ENCODE data around the gene HELT. TPM values are rescaled to one million over a fixed set of nuclear protein-coding genes. Genes with fewer than 3 reads are reported as not detected.

The HELT gene
- total RNA-seq, 1 experiment from 2014 or later: not detected

DNA sequence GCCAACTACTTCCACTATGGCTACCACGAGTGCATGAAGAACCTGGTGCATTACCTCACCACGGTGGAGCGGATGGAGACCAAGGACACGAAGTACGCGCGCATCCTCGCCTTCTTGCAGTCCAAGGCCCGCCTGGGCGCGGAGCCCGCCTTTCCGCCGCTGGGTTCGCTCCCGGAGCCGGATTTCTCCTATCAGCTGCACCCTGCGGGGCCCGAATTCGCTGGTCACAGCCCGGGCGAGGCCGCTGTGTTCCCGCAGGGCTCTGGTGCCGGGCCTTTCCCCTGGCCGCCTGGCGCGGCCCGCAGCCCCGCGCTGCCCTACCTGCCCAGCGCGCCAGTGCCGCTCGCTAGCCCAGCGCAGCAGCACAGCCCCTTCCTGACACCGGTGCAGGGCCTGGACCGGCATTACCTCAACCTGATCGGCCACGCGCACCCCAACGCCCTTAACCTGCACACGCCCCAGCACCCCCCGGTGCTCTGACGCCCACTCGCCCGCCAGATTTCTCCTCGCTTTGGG, 2.1 kb downstream of the HELT start:
- Mint-ChIP-seq H3K27me3 (ENCODE audit: unreplicated experiment) (peaks cover 94% of the 10 kb centered on the region), H3K4me1 (ENCODE audit: low read depth, unreplicated experiment) (peaks cover 15% of the 10 kb centered on the region), H3K36me3 (ENCODE audit: insufficient read depth, unreplicated experiment) (peaks cover 10% of the 10 kb centered on the region), H3K9me3 (ENCODE audit: low read depth, unreplicated experiment) (no peaks in the 10 kb centered on the region), H3K4me3 (ENCODE audit: low read depth, unreplicated experiment) (no peak overlapping the region), H3K27ac (ENCODE audit: unreplicated experiment) (no peak overlapping the region)
- BruUV-seq (replicated peaks): no TSS peak
- CTCF ChIA-PET: no interaction called here
- intact Hi-C loops (cut with micrococcal nuclease; ENCODE audit: unreplicated experiment): no loop called here
- DNase-seq: no peak
- TF ChIP-seq, protein P1, sequence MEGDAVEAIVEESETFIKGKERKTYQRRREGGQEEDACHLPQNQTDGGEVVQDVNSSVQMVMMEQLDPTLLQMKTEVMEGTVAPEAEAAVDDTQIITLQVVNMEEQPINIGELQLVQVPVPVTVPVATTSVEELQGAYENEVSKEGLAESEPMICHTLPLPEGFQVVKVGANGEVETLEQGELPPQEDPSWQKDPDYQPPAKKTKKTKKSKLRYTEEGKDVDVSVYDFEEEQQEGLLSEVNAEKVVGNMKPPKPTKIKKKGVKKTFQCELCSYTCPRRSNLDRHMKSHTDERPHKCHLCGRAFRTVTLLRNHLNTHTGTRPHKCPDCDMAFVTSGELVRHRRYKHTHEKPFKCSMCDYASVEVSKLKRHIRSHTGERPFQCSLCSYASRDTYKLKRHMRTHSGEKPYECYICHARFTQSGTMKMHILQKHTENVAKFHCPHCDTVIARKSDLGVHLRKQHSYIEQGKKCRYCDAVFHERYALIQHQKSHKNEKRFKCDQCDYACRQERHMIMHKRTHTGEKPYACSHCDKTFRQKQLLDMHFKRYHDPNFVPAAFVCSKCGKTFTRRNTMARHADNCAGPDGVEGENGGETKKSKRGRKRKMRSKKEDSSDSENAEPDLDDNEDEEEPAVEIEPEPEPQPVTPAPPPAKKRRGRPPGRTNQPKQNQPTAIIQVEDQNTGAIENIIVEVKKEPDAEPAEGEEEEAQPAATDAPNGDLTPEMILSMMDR (IDR thresholded peaks at IDR 0.05; ENCODE audit: unreplicated experiment): no peak

DNA sequence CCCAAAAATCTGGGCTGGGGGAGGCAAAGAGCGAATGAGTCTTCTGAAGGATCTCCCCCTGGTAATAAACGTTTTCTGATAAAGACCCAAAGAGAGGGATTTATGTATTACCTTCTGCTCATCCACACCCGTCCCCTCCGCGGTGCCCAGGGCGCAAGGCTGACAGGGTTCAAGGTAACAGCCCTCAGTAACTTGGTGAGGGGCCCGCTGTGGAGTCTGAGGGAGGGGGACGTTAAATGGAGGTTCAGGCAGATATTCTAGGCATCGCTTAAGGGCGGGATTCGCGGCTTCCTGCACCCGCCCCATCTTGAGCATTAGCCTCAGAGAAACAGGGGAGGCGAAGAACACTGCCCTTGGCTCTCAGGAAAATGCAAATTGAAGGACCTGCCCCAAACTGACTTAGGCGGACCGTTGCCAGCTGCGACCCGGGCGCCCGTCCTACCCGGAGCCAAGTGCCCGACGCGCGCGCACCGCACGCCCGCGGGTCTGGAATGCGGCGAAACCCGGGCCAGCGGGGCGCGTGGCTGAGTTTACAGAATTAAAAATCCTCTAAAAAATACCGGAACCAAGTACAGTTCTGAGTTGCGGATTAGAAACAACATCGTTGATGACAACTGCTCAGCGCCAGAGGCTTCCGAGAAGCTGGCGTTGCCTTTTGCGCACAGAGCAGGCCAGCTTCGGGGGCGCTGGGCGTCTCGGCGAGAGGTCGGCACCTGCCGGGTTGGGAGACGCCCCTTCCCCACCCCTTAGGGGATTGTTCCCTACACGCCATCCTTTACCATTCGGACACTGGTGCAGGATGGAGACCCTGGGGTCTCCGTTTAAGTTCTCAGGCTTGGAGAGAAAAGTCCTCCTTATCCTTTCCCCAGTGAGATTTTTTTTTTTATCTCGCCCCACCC, 2.8 kb downstream of the HELT start:
- peaks cover 15% of the 10 kb centered on the region for H3K4me1 Mint-ChIP-seq (ENCODE audit: low read depth, unreplicated experiment)
- H3K27me3 Mint-ChIP-seq (ENCODE audit: unreplicated experiment): peaks cover 94% of the 10 kb centered on the region
- intact Hi-C loops (cut with micrococcal nuclease; ENCODE audit: unreplicated experiment): no loop called here
- no peak overlapping the region for H3K27ac Mint-ChIP-seq (ENCODE audit: unreplicated experiment)
- H3K4me3 Mint-ChIP-seq (ENCODE audit: low read depth, unreplicated experiment): no peak overlapping the region
- H3K9me3 Mint-ChIP-seq (ENCODE audit: low read depth, unreplicated experiment): no peaks in the 10 kb centered on the region
- no TSS peak for BruUV-seq (replicated peaks)
- DNase-seq: no peak
- TF ChIP-seq, protein P1 (IDR thresholded peaks at IDR 0.05; ENCODE audit: unreplicated experiment): no peak
- peaks cover 10% of the 10 kb centered on the region for H3K36me3 Mint-ChIP-seq (ENCODE audit: insufficient read depth, unreplicated experiment)
- CTCF ChIA-PET: interaction anchor here (0.7 kb wide), 1 partner anchor 18 kb away, joined by 3 read pairs; no protein-coding TSS in a partner anchor

DNA sequence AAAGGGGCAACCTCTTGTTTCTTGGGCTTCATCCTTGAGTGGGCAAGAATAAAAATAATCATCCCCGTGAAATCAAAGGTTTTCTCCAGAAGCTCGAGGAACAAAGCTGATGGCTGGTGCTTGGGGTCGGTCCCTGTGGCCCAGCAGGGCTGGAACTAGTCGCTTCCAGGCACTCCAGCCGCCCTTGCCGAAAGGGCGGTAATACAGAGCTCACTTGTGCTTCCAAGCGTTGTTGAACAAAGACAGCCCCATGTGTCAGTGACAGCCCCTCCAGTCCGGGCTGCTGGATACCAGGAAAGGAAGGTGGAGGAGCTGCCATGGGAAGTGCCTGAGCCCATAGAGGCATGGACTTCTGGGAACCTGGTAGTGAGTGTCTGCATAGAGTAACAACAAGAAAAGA, 5.2 kb downstream of the HELT start:
- no TSS peak for BruUV-seq (replicated peaks)
- TF ChIP-seq, protein P1 (IDR thresholded peaks at IDR 0.05; ENCODE audit: unreplicated experiment): no peak
- no peak overlapping the region for H3K4me3 Mint-ChIP-seq (ENCODE audit: low read depth, unreplicated experiment)
- CTCF ChIA-PET: no interaction called here
- H3K27ac Mint-ChIP-seq (ENCODE audit: unreplicated experiment): no peak overlapping the region
- intact Hi-C loops (cut with micrococcal nuclease; ENCODE audit: unreplicated experiment): no loop called here
- H3K36me3 Mint-ChIP-seq (ENCODE audit: insufficient read depth, unreplicated experiment): peaks cover 7% of the 10 kb centered on the region
- H3K4me1 Mint-ChIP-seq (ENCODE audit: low read depth, unreplicated experiment): peaks cover 5% of the 10 kb centered on the region
- no peaks in the 10 kb centered on the region for H3K9me3 Mint-ChIP-seq (ENCODE audit: low read depth, unreplicated experiment)
- DNase-seq: no peak
- H3K27me3 Mint-ChIP-seq (ENCODE audit: unreplicated experiment): peaks cover 92% of the 10 kb centered on the region

DNA sequence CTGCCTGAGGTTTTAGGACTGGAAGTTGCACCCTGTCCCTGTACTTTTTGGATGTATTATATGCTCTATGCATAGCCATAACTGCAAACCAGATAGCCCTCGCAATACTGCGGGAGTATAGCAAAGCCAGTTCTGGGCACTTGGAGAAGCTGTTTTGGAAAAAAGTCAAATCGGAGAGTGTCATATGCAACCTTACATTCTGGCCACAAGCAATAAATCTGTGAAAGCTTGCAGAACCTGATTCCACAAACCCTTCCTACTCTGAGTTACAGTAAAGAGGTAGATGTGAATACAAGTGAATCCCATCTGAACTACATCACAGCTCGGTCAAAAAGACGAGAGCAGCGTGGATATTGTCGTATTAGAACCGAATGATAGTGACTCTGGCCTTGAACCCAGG, 10.3 kb downstream of the HELT start:
- Mint-ChIP-seq H3K36me3 (ENCODE audit: insufficient read depth, unreplicated experiment) (no peaks in the 10 kb centered on the region), H3K27ac (ENCODE audit: unreplicated experiment) (no peak overlapping the region), H3K4me3 (ENCODE audit: low read depth, unreplicated experiment) (no peak overlapping the region), H3K27me3 (ENCODE audit: unreplicated experiment) (peaks cover 98% of the 10 kb centered on the region), H3K4me1 (ENCODE audit: low read depth, unreplicated experiment) (no peaks in the 10 kb centered on the region), H3K9me3 (ENCODE audit: low read depth, unreplicated experiment) (no peaks in the 10 kb centered on the region)
- intact Hi-C loops (cut with micrococcal nuclease; ENCODE audit: unreplicated experiment): no loop called here
- TF ChIP-seq, protein P1 (IDR thresholded peaks at IDR 0.05; ENCODE audit: unreplicated experiment): no peak
- DNase-seq: no peak
- CTCF ChIA-PET: no interaction called here
- BruUV-seq (replicated peaks): no TSS peak

Data from Calu3 (cell line).